Germinal center (tissue), 1 donor: ENCODE data around the gene SURF6.
"Not testable (repeated sequence)": the region's sequence is repeated elsewhere in the genome, so short reads cannot be mapped to it uniquely, and the experiment has no call there.

Source experiments
- DNase-seq: peaks from one replicate; pipeline ENCODE4 v3.0.0; 2012; ENCODE audit warnings: mixed read lengths, low spot score

The SURF6 gene

GRCh38 chr9:133285252-133285775 lies 50.7 kb downstream of the SURF6 start:
- DNase-seq, result no peak

- no peak for DNase-seq
Observed at GRCh38 chr9:133284362-133284761, 51.6 kb downstream of the SURF6 start.

GRCh38 chr9:133283255-133284032 lies 52.5 kb downstream of the SURF6 start:
- DNase-seq, result not testable (repeated sequence)

- no peak for DNase-seq
Observed at GRCh38 chr9:133282464-133283238, 53.3 kb downstream of the SURF6 start.

- DNase-seq, result no peak
Observed at GRCh38 chr9:133280392-133280791, 55.6 kb downstream of the SURF6 start.
